ENCODE measurements around the gene CNOT1. TPM values are rescaled to one million over a fixed set of nuclear protein-coding genes. Genes with fewer than 3 reads are reported as not detected.

CNOT1 gene
- polyA plus RNA-seq, 1 donor (not counting 4 experiments of a cell fraction or from before 2014, with no cell fraction given): 163 TPM

DNA sequence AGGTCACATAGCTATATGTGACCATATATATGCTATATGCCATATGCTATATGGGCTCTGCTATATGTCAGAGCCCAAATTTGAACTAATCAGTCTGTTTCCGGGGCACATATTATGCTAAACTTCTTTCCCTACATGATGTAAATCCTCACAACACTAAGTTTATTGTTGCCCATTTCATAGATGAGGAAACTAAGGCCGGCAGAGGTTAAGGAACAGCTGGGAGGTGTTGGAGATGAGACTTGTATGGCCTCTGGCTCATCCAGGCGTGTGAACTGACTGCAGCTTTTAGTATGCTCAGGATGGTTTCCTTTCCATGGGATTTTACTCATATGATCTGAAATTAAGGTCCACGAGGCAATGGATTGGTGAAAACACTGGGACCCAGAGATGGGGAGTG lies 17.5 kb upstream of the CNOT1 start:
- H3K27me3 ChIP-seq (ENCODE audit: control insufficient read depth, extremely low read depth, insufficient read depth, low read length): no peaks in the 10 kb centered on the region
- H3K4me1 ChIP-seq (ENCODE audit: control insufficient read depth, extremely low read depth, insufficient read depth, low read length): peaks cover 9% of the 10 kb centered on the region
- no peak overlapping the region for H3K4me3 ChIP-seq (ENCODE audit: control insufficient read depth in 2 of 3, extremely low read depth in 1 of 3, insufficient read depth in 2 of 3, low read depth in 1 of 3, low read length in 3 of 3)
- DNase-seq (ENCODE audit: low read depth, low spot score) (no peak), FAIRE-seq (no peak)
- no peaks in the 10 kb centered on the region for H4K20me1 ChIP-seq (ENCODE audit: control insufficient read depth, extremely low read depth, insufficient read depth, low read length)
- H3K9me3 ChIP-seq (ENCODE audit: control insufficient read depth, low read depth, low read length): no peaks in the 10 kb centered on the region
- no peaks in the 10 kb centered on the region for H3K36me3 ChIP-seq (ENCODE audit: control insufficient read depth in 2 of 2, extremely low read depth in 1 of 2, insufficient read depth in 2 of 2, low read length in 2 of 2)
- H3K9ac ChIP-seq (ENCODE audit: control insufficient read depth, extremely low read depth, insufficient read depth, low read length): no peak overlapping the region
- no peaks in the 10 kb centered on the region for H3K9me1 ChIP-seq (ENCODE audit: control insufficient read depth, extremely low read depth, insufficient read depth, low read length)
- no peak for TF ChIP-seq EZH2 (IDR thresholded peaks at IDR 0.05; ENCODE audit: low read length)
- TF ChIP-seq, protein P1, sequence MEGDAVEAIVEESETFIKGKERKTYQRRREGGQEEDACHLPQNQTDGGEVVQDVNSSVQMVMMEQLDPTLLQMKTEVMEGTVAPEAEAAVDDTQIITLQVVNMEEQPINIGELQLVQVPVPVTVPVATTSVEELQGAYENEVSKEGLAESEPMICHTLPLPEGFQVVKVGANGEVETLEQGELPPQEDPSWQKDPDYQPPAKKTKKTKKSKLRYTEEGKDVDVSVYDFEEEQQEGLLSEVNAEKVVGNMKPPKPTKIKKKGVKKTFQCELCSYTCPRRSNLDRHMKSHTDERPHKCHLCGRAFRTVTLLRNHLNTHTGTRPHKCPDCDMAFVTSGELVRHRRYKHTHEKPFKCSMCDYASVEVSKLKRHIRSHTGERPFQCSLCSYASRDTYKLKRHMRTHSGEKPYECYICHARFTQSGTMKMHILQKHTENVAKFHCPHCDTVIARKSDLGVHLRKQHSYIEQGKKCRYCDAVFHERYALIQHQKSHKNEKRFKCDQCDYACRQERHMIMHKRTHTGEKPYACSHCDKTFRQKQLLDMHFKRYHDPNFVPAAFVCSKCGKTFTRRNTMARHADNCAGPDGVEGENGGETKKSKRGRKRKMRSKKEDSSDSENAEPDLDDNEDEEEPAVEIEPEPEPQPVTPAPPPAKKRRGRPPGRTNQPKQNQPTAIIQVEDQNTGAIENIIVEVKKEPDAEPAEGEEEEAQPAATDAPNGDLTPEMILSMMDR (optimal IDR thresholded peaks at IDR 0.05 in 1 of 3, IDR thresholded peaks at IDR 0.05 in 1 of 3, conservative IDR thresholded peaks at IDR 0.05 in 1 of 3; ENCODE audit: extremely low read depth in 1 of 3, insufficient read depth in 2 of 3, low read length in 3 of 3): no peak
- no peak overlapping the region for H3K27ac ChIP-seq (ENCODE audit: control insufficient read depth, insufficient read depth, low read length)
- dilution Hi-C loops (cut with MboI; ENCODE audit: extremely low pct_ligation_motif_present, low sequenced_read_pairs): no loop called here
- no peak overlapping the region for H3K4me2 ChIP-seq (ENCODE audit: control insufficient read depth, extremely low read depth, insufficient read depth, low read depth, low read length)
- no peak overlapping the region for H2AFZ ChIP-seq (ENCODE audit: control insufficient read depth, low read length)
- H3K79me2 ChIP-seq (ENCODE audit: control insufficient read depth, insufficient read depth, low read length): no peaks in the 10 kb centered on the region

DNA sequence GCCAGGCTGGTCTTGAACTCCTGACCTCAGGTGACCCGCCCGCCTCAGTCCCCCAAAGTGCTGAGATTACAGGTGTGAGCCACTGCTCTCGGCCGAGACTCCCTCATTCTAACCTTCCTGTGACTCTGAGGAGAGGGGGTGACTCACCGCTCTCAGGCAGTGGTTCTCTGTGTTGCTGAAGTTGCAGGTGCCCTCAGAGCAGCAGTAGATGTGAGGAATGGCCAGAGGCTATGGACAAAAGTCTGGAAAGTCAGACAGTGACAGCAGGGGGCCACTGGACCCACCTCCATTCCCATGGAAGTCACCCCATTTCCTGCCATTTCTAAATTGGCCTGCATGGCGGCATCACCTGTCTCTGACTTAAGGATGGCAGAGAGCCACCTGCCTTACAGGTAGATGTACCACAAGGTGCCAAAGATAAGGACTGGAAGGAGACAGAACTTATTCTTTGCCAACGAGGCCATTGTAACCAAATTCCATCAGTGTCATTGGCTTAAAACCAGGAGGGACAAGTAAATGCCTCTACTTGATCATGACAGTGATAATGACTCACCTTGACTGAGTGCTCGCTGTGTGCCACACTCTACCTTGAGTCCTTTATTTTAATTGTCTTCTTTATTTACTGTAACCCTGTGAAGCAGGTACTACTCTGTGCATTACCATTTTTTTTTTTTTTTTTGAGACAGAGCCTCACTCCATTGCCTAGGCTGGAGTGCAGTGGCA lies 15.3 kb upstream of the CNOT1 start:
- dilution Hi-C loops (cut with MboI; ENCODE audit: extremely low pct_ligation_motif_present, low sequenced_read_pairs): no loop called here
- no peak overlapping the region for H3K4me2 ChIP-seq (ENCODE audit: control insufficient read depth, extremely low read depth, insufficient read depth, low read depth, low read length)
- no peaks in the 10 kb centered on the region for H3K36me3 ChIP-seq (ENCODE audit: control insufficient read depth in 2 of 2, extremely low read depth in 1 of 2, insufficient read depth in 2 of 2, low read length in 2 of 2)
- FAIRE-seq (no peak), DNase-seq (ENCODE audit: low read depth, low spot score) (no peak)
- H3K27ac ChIP-seq (ENCODE audit: control insufficient read depth, insufficient read depth, low read length): no peak overlapping the region
- H2AFZ ChIP-seq (ENCODE audit: control insufficient read depth, low read length): no peak overlapping the region
- no peaks in the 10 kb centered on the region for H3K27me3 ChIP-seq (ENCODE audit: control insufficient read depth, extremely low read depth, insufficient read depth, low read length)
- H3K79me2 ChIP-seq (ENCODE audit: control insufficient read depth, insufficient read depth, low read length): no peaks in the 10 kb centered on the region
- TF ChIP-seq EZH2 (IDR thresholded peaks at IDR 0.05; ENCODE audit: low read length): no peak
- TF ChIP-seq, protein P1 (optimal IDR thresholded peaks at IDR 0.05 in 1 of 3, IDR thresholded peaks at IDR 0.05 in 1 of 3, conservative IDR thresholded peaks at IDR 0.05 in 1 of 3; ENCODE audit: extremely low read depth in 1 of 3, insufficient read depth in 2 of 3, low read length in 3 of 3): no peak
- no peaks in the 10 kb centered on the region for H3K4me1 ChIP-seq (ENCODE audit: control insufficient read depth, extremely low read depth, insufficient read depth, low read length)
- no peaks in the 10 kb centered on the region for H3K9me3 ChIP-seq (ENCODE audit: control insufficient read depth, low read depth, low read length)
- no peaks in the 10 kb centered on the region for H4K20me1 ChIP-seq (ENCODE audit: control insufficient read depth, extremely low read depth, insufficient read depth, low read length)
- H3K4me3 ChIP-seq (ENCODE audit: control insufficient read depth in 2 of 3, extremely low read depth in 1 of 3, insufficient read depth in 2 of 3, low read depth in 1 of 3, low read length in 3 of 3): no peak overlapping the region
- H3K9me1 ChIP-seq (ENCODE audit: control insufficient read depth, extremely low read depth, insufficient read depth, low read length): no peaks in the 10 kb centered on the region
- no peak overlapping the region for H3K9ac ChIP-seq (ENCODE audit: control insufficient read depth, extremely low read depth, insufficient read depth, low read length)

Measured in keratinocyte (primary cell).